Measurements from ENCODE around the gene CACYBP. TPM values are rescaled to one million over a fixed set of nuclear protein-coding genes. Genes with fewer than 3 reads are reported as not detected.

CACYBP gene
- total and polyA plus RNA-seq, 2 of the 8 experiments (the other 6 are each of a cell fraction or from before 2014, with no cell fraction given): 28.3 to 247 TPM

- H3K79me1 ChIP-seq (ENCODE audit: low read depth, low read length): no peaks in the 10 kb centered on the region
- CTCF ChIA-PET (ENCODE audit: partially characterized antibody): interaction anchor here (0.9 to 3.1 kb wide), 4 partner anchors 9 to 197 kb away, joined by 3 to 27 read pairs (median 4); no protein-coding TSS in a partner anchor
- 93% methylated on average over 1 of the region's 1 CpG; no CpG with 5 or more reads in 1 of the 2 experiments for WGBS, 2 experiments (ENCODE audit: extremely low coverage in 1 of 2, insufficient coverage in 1 of 2, insufficient read length in 1 of 2, insufficient replicate concordance in 2 of 2, low coverage in 1 of 2, low lambda C conversion rate in 2 of 2, missing lambda C conversion rate in 1 of 2)
These were observed 3.3 kb upstream of the CACYBP start for GRCh38 chr1:174996476-174996875.

More at GRCh38 chr1:174996476-174996875, 3.3 kb upstream of the CACYBP start:
- no peak for TF ChIP-seq MAFK (IDR thresholded peaks at IDR 0.05; ENCODE audit: low read depth, low read length)
- no peak for TF ChIP-seq EP300 (IDR thresholded peaks at IDR 0.05; ENCODE audit: borderline replicate concordance in 1 of 2, low read depth in 2 of 2, low read length in 2 of 2)
- TF ChIP-seq YY1 (IDR thresholded peaks at IDR 0.05; ENCODE audit: low read depth, low read length): no peak
- no peak for TF ChIP-seq GABPA (IDR thresholded peaks at IDR 0.05; ENCODE audit: borderline replicate concordance, insufficient read depth, low read length)
- TF ChIP-seq NANOG (IDR thresholded peaks at IDR 0.05; ENCODE audit: insufficient read depth, low read depth, low read length, poor library complexity, severe bottlenecking): no peak
- TF ChIP-seq HDAC2 (IDR thresholded peaks at IDR 0.05; ENCODE audit: borderline replicate concordance in 1 of 2, low read depth in 2 of 2, low read length in 2 of 2): no peak
- no peak for TF ChIP-seq SAP30 (IDR thresholded peaks at IDR 0.05; ENCODE audit: insufficient read depth, insufficient replicate concordance, low read length)
- no peak for TF ChIP-seq EGR1 (IDR thresholded peaks at IDR 0.05; ENCODE audit: borderline replicate concordance, low read depth, low read length)
- TF ChIP-seq CBX8 (IDR thresholded peaks at IDR 0.05; ENCODE audit: borderline replicate concordance, low read depth, low read length): no peak
- H2BK5ac ChIP-seq (ENCODE audit: low read depth, low read length): no peak overlapping the region
- H3K18ac ChIP-seq (ENCODE audit: extremely low read depth, low read length): no peak overlapping the region
- no peak overlapping the region for H3K27ac ChIP-seq (ENCODE audit: low read depth, low read length)
- DNase-seq (ENCODE audit: low read depth in 1 of 2, low spot score in 2 of 2) (no peak), FAIRE-seq (no peak)
- no peak overlapping the region for H4K5ac ChIP-seq (ENCODE audit: insufficient read length, low read depth, low read length)
- H4K20me1 ChIP-seq (replicated peaks in 1 of 2; ENCODE audit: control insufficient read depth in 1 of 2, insufficient read depth in 2 of 2, low read length in 2 of 2): peaks cover 0 to 3% of the 10 kb centered on the region in 2 experiments
- H3K79me2 ChIP-seq (ENCODE audit: control insufficient read depth in 1 of 2, insufficient read depth in 2 of 2, low read length in 2 of 2): peaks cover 14 to 15% of the 10 kb centered on the region in 2 experiments
- H4K91ac ChIP-seq (replicated peaks; ENCODE audit: insufficient read length, low read length): no peak overlapping the region
- H2BK15ac ChIP-seq (ENCODE audit: low read length): no peak overlapping the region
- no peak overlapping the region for H2AK5ac ChIP-seq (ENCODE audit: low read depth, low read length)
- peaks cover 5% of the 10 kb centered on the region for H3K23me2 ChIP-seq (ENCODE audit: low read depth, low read length)
- no peaks in the 10 kb centered on the region for H3K9me3 ChIP-seq (ENCODE audit: insufficient read depth in 2 of 2, low read depth in 1 of 2, low read length in 1 of 2)
- no peak overlapping the region for H3K4me3 ChIP-seq (ENCODE audit: extremely low read depth in 1 of 4, insufficient read depth in 2 of 4, low read depth in 3 of 4, low read length in 4 of 4)
- no peak overlapping the region for H2AFZ ChIP-seq (ENCODE audit: low read length)
- no peak overlapping the region for H4K8ac ChIP-seq (ENCODE audit: extremely low read depth, insufficient read depth, low read length)
- no peaks in the 10 kb centered on the region for H3K27me3 ChIP-seq (replicated peaks in 1 of 4; ENCODE audit: control insufficient read depth in 3 of 4, extremely low read depth in 1 of 4, insufficient read depth in 3 of 4, low read length in 3 of 4)
- no peak overlapping the region for H2BK120ac ChIP-seq (replicated peaks; ENCODE audit: low read depth, low read length)
- H3K9ac ChIP-seq (replicated peaks in 1 of 4; ENCODE audit: extremely low read depth in 1 of 4, low read depth in 3 of 4, low read length in 3 of 4): no peak overlapping the region
- no peak overlapping the region for H2BK12ac ChIP-seq (ENCODE audit: low read depth, low read length)
- no peak overlapping the region for H3K4me2 ChIP-seq (ENCODE audit: insufficient read depth in 1 of 2, low read depth in 2 of 2, low read length in 2 of 2)
- H3K4me1 ChIP-seq (replicated peaks in 1 of 4; ENCODE audit: control insufficient read depth in 3 of 4, insufficient read depth in 4 of 4, low read length in 3 of 4): peaks cover 0 to 4% (median 0%) of the 10 kb centered on the region in 4 experiments; a peak in 1 of 7 replicates
- H3K36me3 ChIP-seq (ENCODE audit: control insufficient read depth in 2 of 4, insufficient read depth in 4 of 4, low read length in 3 of 4): peaks cover 0 to 24% (median 8%) of the 10 kb centered on the region in 4 experiments; a peak in 4 of 8 replicates
- H3K4ac ChIP-seq (replicated peaks; ENCODE audit: insufficient read length, low read depth, low read length): no peak overlapping the region
- no peak overlapping the region for H3K14ac ChIP-seq (ENCODE audit: insufficient read length)
- POLR2A ChIA-PET (ENCODE audit: partially characterized antibody): interaction anchor here (1.5 to 1.7 kb wide), 2 partner anchors 10 to 116 kb away, joined by 6 to 8 read pairs; no protein-coding TSS in a partner anchor
- no peak overlapping the region for H3K56ac ChIP-seq (replicated peaks; ENCODE audit: insufficient read length, low read depth, low read length)
- H3K23ac ChIP-seq (ENCODE audit: insufficient read length): no peak overlapping the region
- no peak overlapping the region for H2BK20ac ChIP-seq (ENCODE audit: low read length)
